GM23338 (cell line): Measurements from ENCODE around the gene TMEM163. TPM values are rescaled to one million over a fixed set of nuclear protein-coding genes. Genes with fewer than 3 reads are reported as not detected.

Source experiments
- ATAC-seq: fragments of 200-7000 bp; cut with Tn5 transposase; 3 replicates; pipeline ENCODE4 v1.9.1; 2020
- DNase-seq: peaks from one replicate; pipeline ENCODE4 v3.0.0-alpha.2; 2015; ENCODE audit warnings: low spot score
- H2AFZ ChIP-seq: fragments of 200-600 bp; sonication (generic); 2 replicates; pipeline ENCODE4 v1.8.0; 2016; ENCODE audit warnings: antibody characterized with exemption, mild to moderate bottlenecking, moderate library complexity
- H3F3A ChIP-seq: fragments of 200-600 bp; sonication (generic); replicated peaks from 2 replicates; pipeline ENCODE4 v1.8.0; 2017; ENCODE audit warnings: antibody characterized with exemption, mixed run types, low read depth
- H3K27ac ChIP-seq: fragments of 200-600 bp; sonication (generic); 2 replicates; pipeline ENCODE4 v1.6.1; 2016; ENCODE audit warnings: low read depth
- H3K27me3 ChIP-seq: fragments of 200-600 bp; sonication (generic); 2 replicates; pipeline ENCODE4 v1.8.0; 2016; ENCODE audit warnings: mild to moderate bottlenecking, mixed run types, moderate library complexity; ENCODE audit not compliant: insufficient read depth
- H3K36me3 ChIP-seq: fragments of 200-600 bp; sonication (generic); 2 replicates; pipeline ENCODE4 v1.8.0; 2016; ENCODE audit warnings: mild to moderate bottlenecking; ENCODE audit not compliant: insufficient read depth
- H3K4me1 ChIP-seq: fragments of 200-600 bp; sonication (generic); 2 replicates; pipeline ENCODE4 v1.8.0; 2016; ENCODE audit warnings: mild to moderate bottlenecking, moderate library complexity; ENCODE audit not compliant: insufficient read depth
- H3K4me2 ChIP-seq: fragments of 200-600 bp; sonication (generic); 2 replicates; pipeline ENCODE4 v1.7.1; 2017; ENCODE audit warnings: mixed run types
- H3K4me3 ChIP-seq: fragments of 200-600 bp; sonication (generic); 2 replicates; pipeline ENCODE4 v1.6.1; 2016; ENCODE audit warnings: mixed run types
- H3K79me2 ChIP-seq: fragments of 200-600 bp; sonication (generic); replicated peaks from 2 replicates; pipeline ENCODE4 v1.8.0; 2017; ENCODE audit warnings: mild to moderate bottlenecking; ENCODE audit not compliant: insufficient read depth
- H3K9me2 ChIP-seq: fragments of 200-600 bp; sonication (generic); 2 replicates; pipeline ENCODE4 v1.8.0; 2017; ENCODE audit not compliant: insufficient read depth
- H4K20me1 ChIP-seq: fragments of 200-600 bp; sonication (generic); replicated peaks from 2 replicates; pipeline ENCODE4 v1.8.0; 2017; ENCODE audit warnings: mild to moderate bottlenecking; ENCODE audit not compliant: insufficient read depth
- H3K27ac Mint-ChIP-seq: 2 replicates; pipeline ENCODE4 v1.8.0; 2020; ENCODE audit warnings: inconsistent platforms, mild to moderate bottlenecking, moderate library complexity, mixed read lengths
- H3K27me3 Mint-ChIP-seq: 3 replicates; pipeline ENCODE4 v1.8.0; 2022; ENCODE audit warnings: low read depth, mild to moderate bottlenecking, moderate library complexity, mixed read lengths, inconsistent platforms; ENCODE audit not compliant: insufficient read depth, poor library complexity
- H3K36me3 Mint-ChIP-seq: 3 replicates; pipeline ENCODE4 v1.8.0; 2021; ENCODE audit warnings: low read depth, mild to moderate bottlenecking, inconsistent platforms, moderate library complexity, mixed read lengths
- H3K4me1 Mint-ChIP-seq: 3 replicates; pipeline ENCODE4 v1.8.0; 2020; ENCODE audit warnings: mild to moderate bottlenecking, inconsistent platforms, mixed read lengths
- H3K4me3 Mint-ChIP-seq: 3 replicates; pipeline ENCODE4 v1.8.0; 2021; ENCODE audit warnings: moderate library complexity, mild to moderate bottlenecking, inconsistent platforms, mixed read lengths
- H3K9me3 Mint-ChIP-seq: 3 replicates; pipeline ENCODE4 v1.8.0; 2020; ENCODE audit warnings: moderate library complexity, mild to moderate bottlenecking, inconsistent platforms, mixed read lengths
- EZH2 ChIP-seq: fragments of 200-600 bp; sonication (generic); IDR thresholded peaks from one replicate; pipeline ENCODE4 v1.8.0; 2017; ENCODE audit warnings: antibody characterized with exemption, mild to moderate bottlenecking, low read depth; ENCODE audit not compliant: unreplicated experiment
- EZH2phosphoT487 ChIP-seq: fragments of 200-600 bp; sonication (generic); IDR thresholded peaks from one replicate; pipeline ENCODE4 v1.8.1; 2018; ENCODE audit warnings: antibody characterized with exemption; ENCODE audit not compliant: unreplicated experiment
- JUNB ChIP-seq: IDR thresholded peaks from one replicate; pipeline ENCODE4 v1.6.1; 2016; ENCODE audit warnings: antibody characterized with exemption; ENCODE audit not compliant: unreplicated experiment
- ZNF331 ChIP-seq: fragments of 250-450 bp; sonication (Bioruptor Pico); IDR thresholded peaks from 2 replicates; pipeline ENCODE4 v1.5.0; 2020; ENCODE audit warnings: low read depth, mild to moderate bottlenecking, moderate library complexity
- polyA plus RNA-seq: library from polyadenylated mRNA; unstranded; fragments of >200 nt; fragmentation: Nextera tagmentation; extraction: Ambion mirVana; gene quantifications from 2 replicates; pipeline ENCODE4 v1.2.1, GENCODE V29; 2016
- total RNA-seq: library from RNA; depleted of rRNA; stranded (reverse); fragments of >200 nt; shearing (Covaris generic); gene quantifications from 2 replicates; pipeline ENCODE4 v1.2.3, GENCODE V29; 2014
- TF ChIP-seq, protein P1 (sequence below): fragments of 250-450 bp; sonication (Bioruptor Pico); IDR thresholded peaks from 2 replicates; pipeline ENCODE4 v1.5.0; 2020; ENCODE audit warnings: mild to moderate bottlenecking, moderate library complexity
- TF ChIP-seq, protein P2 (sequence below), 2 experiments: fragments of 200-600 bp in 1 of 2; sonication (generic) in 1 of 2; conservative IDR thresholded peaks; 2 replicates each; pipeline versions ENCODE4 v1.5.1 to v1.6.1; 2016 to 2017; ENCODE audit warnings: antibody characterized with exemption in 2 of 2, low read depth in 2 of 2, mild to moderate bottlenecking in 2 of 2, moderate library complexity in 1 of 2

TMEM163 gene
- total and polyA plus RNA-seq, 2 experiments from 2014 or later: 1.1 to 1.8 TPM

DNA sequence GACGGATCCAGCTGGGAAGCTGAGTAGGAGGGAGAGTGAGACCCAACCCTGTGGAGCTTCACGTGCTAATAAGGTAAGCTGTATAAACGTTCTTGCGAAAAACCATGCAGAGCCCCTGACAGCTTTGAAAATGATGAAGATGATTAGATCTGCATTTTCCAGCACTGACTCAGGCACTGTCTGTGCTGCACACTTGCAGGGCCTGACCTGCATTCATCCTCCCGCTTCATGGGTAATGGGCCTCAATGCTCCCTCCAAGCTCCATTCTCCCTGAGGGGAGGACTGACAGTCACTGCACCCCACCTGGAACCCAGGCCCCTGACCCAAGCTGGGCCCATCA lies 205.4 kb downstream of the TMEM163 start:
- Histone ChIP-seq H3K4me2 (no peak overlapping the region), H3K4me1 (no peaks in the 10 kb centered on the region), H4K20me1 (no peaks in the 10 kb centered on the region), H3K27me3 (no peaks in the 10 kb centered on the region), H2AFZ (no peak overlapping the region), H3F3A (no peaks in the 10 kb centered on the region), H3K79me2 (no peaks in the 10 kb centered on the region), H3K4me3 (no peak overlapping the region), H3K27ac (no peak overlapping the region), H3K36me3 (no peaks in the 10 kb centered on the region), H3K9me2 (peaks cover 13% of the 10 kb centered on the region; the same call in 1 of the 2 replicates)
- no peak overlapping the region for H3K4me3 Mint-ChIP-seq
- no peak overlapping the region for H3K27ac Mint-ChIP-seq
- H3K4me1 Mint-ChIP-seq: peaks cover 8% of the 10 kb centered on the region
- ATAC-seq (no peak), DNase-seq (no peak)
- H3K27me3 Mint-ChIP-seq: peaks cover 2% of the 10 kb centered on the region
- no peaks in the 10 kb centered on the region for H3K36me3 Mint-ChIP-seq
- no peaks in the 10 kb centered on the region for H3K9me3 Mint-ChIP-seq
- TF ChIP-seq, protein P1, sequence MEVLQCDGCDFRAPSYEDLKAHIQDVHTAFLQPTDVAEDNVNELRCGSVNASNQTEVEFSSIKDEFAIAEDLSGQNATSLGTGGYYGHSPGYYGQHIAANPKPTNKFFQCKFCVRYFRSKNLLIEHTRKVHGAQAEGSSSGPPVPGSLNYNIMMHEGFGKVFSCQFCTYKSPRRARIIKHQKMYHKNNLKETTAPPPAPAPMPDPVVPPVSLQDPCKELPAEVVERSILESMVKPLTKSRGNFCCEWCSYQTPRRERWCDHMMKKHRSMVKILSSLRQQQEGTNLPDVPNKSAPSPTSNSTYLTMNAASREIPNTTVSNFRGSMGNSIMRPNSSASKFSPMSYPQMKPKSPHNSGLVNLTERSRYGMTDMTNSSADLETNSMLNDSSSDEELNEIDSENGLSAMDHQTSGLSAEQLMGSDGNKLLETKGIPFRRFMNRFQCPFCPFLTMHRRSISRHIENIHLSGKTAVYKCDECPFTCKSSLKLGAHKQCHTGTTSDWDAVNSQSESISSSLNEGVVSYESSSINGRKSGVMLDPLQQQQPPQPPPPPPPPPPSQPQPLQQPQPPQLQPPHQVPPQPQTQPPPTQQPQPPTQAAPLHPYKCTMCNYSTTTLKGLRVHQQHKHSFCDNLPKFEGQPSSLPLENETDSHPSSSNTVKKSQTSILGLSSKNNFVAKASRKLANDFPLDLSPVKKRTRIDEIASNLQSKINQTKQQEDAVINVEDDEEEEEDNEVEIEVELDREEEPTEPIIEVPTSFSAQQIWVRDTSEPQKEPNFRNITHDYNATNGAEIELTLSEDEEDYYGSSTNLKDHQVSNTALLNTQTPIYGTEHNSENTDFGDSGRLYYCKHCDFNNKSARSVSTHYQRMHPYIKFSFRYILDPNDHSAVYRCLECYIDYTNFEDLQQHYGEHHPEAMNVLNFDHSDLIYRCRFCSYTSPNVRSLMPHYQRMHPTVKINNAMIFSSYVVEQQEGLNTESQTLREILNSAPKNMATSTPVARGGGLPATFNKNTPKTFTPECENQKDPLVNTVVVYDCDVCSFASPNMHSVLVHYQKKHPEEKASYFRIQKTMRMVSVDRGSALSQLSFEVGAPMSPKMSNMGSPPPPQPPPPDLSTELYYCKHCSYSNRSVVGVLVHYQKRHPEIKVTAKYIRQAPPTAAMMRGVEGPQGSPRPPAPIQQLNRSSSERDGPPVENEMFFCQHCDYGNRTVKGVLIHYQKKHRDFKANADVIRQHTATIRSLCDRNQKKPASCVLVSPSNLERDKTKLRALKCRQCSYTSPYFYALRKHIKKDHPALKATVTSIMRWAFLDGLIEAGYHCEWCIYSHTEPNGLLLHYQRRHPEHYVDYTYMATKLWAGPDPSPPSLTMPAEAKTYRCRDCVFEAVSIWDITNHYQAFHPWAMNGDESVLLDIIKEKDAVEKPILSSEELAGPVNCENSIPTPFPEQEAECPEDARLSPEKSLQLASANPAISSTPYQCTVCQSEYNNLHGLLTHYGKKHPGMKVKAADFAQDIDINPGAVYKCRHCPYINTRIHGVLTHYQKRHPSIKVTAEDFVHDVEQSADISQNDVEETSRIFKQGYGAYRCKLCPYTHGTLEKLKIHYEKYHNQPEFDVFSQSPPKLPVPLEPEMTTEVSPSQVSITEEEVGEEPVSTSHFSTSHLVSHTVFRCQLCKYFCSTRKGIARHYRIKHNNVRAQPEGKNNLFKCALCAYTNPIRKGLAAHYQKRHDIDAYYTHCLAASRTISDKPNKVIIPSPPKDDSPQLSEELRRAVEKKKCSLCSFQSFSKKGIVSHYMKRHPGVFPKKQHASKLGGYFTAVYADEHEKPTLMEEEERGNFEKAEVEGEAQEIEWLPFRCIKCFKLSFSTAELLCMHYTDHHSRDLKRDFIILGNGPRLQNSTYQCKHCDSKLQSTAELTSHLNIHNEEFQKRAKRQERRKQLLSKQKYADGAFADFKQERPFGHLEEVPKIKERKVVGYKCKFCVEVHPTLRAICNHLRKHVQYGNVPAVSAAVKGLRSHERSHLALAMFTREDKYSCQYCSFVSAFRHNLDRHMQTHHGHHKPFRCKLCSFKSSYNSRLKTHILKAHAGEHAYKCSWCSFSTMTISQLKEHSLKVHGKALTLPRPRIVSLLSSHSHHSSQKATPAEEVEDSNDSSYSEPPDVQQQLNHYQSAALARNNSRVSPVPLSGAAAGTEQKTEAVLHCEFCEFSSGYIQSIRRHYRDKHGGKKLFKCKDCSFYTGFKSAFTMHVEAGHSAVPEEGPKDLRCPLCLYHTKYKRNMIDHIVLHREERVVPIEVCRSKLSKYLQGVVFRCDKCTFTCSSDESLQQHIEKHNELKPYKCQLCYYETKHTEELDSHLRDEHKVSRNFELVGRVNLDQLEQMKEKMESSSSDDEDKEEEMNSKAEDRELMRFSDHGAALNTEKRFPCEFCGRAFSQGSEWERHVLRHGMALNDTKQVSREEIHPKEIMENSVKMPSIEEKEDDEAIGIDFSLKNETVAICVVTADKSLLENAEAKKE (CRISPR knock-in tag): no peak
- TF ChIP-seq EZH2phosphoT487: no peak
- no peak for TF ChIP-seq ZNF331
- TF ChIP-seq EZH2: no peak

DNA sequence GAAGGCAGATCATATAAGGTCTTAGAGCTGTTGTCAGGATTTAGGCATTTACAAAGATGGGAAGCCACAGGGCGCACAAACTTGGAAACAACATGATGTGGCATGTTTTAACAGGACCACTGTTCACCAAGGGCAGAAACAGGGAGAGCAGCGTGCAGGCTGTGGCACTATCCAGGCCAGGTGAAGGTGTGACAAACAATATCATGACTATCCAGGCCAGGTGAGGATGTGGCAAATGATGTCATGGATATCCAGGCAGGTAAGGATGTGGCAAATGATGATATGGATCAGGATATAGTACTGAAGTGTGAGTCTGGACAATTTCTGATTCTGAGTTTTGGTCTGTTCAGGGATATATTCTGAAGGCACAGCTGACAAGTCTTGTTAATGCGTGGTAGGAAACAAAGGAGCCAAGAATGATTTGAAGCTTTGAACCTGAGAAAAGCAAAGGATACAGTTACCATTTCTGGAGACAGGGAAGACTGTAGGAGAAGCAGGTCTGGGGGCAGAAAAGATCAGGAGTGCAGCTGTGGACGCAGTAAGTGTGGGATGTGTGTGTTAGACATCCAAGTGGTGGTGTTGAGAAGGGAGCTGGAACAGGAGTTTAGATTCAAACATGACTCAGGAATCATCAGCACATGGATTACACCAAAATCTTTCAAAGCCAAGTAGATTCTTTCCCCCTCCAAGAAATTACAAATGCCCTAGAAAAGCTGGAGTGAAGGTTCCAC lies 205.9 kb downstream of the TMEM163 start:
- DNase-seq (no peak), ATAC-seq (no peak)
- Mint-ChIP-seq H3K36me3 (no peaks in the 10 kb centered on the region), H3K27me3 (peaks cover 2% of the 10 kb centered on the region), H3K27ac (no peak overlapping the region), H3K4me3 (no peak overlapping the region), H3K4me1 (peaks cover 11% of the 10 kb centered on the region), H3K9me3 (no peaks in the 10 kb centered on the region)
- Histone ChIP-seq H2AFZ (no peak overlapping the region), H3K4me3 (no peak overlapping the region), H3K4me1 (no peaks in the 10 kb centered on the region; the same call in 1 of the 2 replicates), H3K27me3 (no peaks in the 10 kb centered on the region), H3K27ac (no peak overlapping the region), H3K79me2 (no peaks in the 10 kb centered on the region), H3F3A (no peaks in the 10 kb centered on the region), H3K9me2 (peaks cover 13% of the 10 kb centered on the region; the same call in 1 of the 2 replicates), H4K20me1 (no peaks in the 10 kb centered on the region), H3K4me2 (no peak overlapping the region), H3K36me3 (no peaks in the 10 kb centered on the region)
- TF ChIP-seq ZNF331: no peak
- TF ChIP-seq, protein P2, sequence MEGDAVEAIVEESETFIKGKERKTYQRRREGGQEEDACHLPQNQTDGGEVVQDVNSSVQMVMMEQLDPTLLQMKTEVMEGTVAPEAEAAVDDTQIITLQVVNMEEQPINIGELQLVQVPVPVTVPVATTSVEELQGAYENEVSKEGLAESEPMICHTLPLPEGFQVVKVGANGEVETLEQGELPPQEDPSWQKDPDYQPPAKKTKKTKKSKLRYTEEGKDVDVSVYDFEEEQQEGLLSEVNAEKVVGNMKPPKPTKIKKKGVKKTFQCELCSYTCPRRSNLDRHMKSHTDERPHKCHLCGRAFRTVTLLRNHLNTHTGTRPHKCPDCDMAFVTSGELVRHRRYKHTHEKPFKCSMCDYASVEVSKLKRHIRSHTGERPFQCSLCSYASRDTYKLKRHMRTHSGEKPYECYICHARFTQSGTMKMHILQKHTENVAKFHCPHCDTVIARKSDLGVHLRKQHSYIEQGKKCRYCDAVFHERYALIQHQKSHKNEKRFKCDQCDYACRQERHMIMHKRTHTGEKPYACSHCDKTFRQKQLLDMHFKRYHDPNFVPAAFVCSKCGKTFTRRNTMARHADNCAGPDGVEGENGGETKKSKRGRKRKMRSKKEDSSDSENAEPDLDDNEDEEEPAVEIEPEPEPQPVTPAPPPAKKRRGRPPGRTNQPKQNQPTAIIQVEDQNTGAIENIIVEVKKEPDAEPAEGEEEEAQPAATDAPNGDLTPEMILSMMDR (conservative IDR thresholded peaks at IDR 0.05; ENCODE audit: low read depth in 2 of 2): no peak
- no peak for TF ChIP-seq JUNB
